ENCODE results near the gene TOP1.

The TOP1 gene

DNA sequence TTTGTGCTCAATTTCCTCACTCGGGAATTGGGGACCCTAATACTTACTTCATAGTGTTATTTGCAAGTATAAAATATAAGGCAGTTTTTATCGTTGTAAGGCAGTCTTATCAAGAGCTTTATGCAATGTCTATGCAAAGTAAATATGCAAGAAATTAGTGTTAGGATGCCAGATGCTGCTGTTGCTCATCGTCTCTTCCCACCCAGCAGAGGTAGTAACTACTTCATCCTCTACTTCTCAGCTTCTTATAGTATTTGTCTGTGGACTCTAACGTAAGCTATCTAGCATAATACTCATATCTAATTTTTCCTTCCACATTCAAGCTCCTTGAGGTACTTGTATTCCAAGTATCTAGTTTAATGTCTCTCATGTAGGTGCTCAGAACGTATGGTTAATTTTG, 120.3 kb downstream of the TOP1 start:
- DNase-seq, result no peak

DNA sequence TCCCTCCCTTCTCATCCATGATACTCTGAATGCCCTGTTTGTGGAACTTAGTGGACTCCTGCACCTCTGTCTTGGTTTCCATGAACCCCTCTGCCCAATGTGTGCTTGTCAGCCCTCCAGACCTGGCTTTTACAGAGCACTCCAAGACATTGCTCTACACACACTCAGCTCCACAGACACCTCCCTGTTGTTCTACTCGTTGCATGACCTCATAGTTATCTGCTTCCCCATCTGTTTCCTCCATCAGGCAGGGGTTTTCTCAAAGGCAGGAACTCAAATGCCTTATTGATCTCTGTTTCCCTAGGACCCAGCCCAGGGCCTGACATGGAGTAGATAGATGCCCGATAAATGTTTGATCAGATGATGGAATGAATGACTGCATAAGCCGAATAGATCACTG, 122.0 kb downstream of the TOP1 start:
- no peak for DNase-seq

DNA sequence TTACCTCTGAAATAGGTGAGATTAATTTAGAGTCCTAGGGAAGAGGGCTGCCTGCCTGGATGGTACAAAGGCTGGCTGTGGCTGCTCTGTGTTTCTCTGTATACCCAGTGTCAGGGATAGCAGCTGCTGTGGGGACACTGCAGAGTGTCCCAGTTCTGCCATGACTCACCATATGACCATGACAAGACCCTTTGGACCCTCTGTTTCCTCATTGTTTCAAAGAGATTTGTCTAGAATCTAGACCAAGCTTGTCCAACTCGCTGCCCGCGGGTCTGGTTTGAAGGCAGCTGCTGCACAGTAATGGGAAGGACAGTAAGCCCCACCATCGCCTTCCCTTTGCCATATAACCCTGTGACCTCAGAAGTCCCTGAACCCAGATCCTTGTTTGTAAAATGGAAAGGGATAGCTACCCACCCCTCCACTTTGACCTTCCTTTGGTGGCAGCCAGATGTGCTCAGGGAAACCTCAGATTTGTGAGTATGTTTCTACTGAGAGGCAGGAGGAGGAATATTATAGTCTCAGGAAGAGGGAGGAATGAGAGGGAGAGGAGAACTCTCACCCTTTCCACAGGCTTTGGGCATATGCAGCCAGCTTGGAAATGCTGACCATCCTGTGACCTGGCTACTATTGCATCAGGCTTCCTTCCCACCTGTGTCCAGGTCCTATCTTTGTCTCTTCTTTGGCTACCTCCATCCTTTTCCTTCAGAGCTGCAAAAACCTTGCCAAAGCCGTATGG, 122.7 kb downstream of the TOP1 start:
- DNase-seq, result no peak

DNA sequence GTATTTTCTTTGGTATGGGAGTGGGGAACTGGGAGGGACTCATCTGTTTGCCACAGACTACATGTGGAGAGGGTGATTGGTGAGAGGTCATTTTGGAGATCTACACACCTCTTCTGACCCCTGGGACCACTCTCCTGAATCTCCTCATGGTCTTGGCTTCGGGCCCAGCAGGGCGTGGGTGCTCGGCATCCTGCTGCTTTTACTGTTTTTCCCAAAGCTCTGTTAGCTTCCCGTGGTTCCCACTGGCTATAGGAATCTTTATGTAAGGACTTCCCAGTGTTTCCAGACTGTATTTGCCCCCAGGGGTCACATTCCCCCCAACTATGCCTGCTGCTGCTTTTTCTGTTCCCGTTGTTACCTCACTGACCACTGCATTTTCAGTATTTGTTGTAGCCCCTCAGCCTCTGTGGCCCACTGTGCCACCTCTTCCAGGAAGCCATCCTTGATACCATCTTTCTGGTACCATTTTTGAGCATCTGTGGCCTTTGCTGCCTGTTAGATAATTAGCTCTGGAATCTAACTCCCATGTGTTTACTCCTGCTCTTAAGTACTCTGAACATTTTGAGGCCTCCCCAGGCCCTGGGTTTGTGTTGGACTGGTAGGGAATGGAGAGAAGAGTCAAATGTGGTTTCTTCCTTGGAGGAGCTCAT, 123.6 kb downstream of the TOP1 start:
- DNase-seq, result no peak

DNA sequence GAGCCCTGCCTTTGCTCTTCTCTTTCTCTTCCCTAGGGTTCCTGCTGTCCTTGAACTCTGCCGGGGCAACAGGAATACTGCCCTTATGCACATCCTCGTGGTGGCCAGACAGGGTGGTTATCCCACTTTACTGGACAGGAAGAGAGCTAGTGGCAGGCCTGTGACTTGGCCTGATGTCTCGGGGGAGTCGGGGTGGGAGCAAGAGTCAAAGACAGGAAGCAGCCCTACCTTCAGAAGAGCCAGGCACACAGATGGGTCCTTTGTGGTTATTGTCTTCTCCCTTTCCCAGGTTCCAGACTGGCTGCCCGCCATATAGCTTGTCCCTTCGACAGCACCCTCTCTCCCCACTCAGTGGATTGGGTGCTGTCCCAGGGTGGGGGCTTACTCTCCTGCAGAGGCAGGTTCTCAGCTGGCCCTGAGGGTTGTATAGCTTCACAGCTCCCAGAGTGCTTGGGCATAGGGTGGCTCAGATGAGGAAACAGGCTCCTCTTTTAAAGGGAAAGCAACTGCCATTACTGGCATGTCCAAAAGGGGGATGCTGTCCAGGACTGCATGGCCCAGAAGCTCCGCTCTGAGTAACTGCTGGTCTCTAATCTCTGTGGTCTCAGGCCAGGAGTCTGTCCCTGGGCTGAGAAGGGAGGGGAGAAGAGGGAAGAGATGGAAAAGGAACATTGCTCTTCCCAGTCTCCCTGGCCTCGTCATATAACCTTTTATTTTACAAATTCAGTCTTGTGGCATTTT, 126.0 kb downstream of the TOP1 start:
- no peak for DNase-seq

DNA sequence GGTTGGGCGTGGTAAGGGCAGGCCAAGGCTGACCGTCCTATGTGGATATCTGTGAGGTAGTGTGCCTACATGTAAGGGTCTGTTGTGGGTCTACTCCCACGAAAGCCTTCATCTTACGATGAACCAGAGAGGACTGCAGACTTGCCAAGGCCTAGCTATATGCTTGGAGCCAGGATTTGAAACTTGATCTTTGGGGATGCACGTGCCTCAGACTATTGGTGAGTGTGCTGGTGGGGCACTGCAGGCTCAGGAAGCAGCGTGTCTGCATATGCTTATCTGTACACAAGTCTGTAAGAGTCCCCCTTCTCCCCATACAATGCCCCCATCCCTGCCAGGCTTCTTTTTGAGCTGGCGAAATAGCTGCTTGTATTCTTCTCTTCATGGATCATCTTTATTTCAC, 126.6 kb downstream of the TOP1 start:
- DNase-seq, result no peak

DNA sequence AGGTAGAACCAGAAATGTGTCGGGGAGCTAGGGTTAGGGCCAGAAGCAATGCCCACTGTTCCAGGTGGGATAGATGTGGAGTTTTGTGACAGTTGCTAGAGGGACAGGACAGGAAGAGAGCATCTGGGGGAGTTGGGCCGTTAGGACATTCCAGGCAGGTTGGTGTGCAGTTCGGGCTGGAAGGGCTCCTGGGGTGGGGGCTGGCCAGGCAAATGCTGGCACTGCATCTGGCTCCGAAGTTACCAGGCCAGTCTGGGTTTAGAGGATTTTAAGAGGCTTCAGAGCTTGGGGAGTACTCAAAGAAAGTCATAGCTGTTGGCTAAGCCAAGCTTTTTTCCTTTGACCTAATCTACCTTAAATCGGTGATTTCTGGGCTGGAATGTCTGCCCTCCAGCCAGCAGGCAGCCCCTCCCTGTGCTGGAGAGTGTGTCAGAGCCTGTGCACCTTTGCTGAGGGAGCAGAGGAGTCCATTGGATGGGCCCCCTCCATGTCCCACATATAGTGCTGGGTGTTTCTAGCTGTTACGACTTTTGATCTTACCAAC, 129.5 kb downstream of the TOP1 start:
- DNase-seq, result no peak

DNA sequence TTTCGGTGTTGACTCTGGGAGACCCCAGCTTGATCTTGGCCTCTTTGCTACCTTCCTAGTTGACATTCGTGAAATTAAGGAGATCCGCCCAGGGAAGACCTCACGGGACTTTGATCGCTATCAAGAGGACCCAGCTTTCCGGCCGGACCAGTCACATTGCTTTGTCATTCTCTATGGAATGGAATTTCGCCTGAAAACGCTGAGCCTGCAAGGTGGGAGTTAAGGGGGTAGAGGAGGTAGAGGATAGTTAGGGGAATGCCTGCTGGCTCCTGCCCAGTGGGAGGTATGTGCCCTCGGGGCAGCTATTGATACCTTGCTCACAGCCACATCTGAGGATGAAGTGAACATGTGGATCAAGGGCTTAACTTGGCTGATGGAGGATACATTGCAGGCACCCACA, 130.9 kb downstream of the TOP1 start:
- DNase-seq, result no peak

DNA sequence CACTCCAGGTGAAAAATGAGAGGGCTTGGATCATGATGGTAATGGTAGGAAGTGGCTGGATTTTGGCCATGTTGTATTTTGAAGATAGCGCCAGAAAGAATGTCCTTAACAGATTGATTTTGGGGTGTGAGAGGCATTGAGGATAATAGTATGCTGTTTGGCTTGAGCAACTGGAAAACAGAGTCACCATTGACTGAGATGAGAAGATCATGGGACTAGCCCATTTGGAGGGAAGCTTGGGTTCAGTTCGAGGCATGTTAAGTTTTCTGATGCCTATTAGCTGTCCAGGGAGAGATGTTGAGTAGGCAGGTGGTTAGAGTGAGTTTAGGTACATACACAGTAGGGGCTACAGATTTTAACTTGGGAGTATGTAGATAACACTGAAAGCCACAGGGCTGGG, 132.1 kb downstream of the TOP1 start:
- DNase-seq, result no peak

DNA sequence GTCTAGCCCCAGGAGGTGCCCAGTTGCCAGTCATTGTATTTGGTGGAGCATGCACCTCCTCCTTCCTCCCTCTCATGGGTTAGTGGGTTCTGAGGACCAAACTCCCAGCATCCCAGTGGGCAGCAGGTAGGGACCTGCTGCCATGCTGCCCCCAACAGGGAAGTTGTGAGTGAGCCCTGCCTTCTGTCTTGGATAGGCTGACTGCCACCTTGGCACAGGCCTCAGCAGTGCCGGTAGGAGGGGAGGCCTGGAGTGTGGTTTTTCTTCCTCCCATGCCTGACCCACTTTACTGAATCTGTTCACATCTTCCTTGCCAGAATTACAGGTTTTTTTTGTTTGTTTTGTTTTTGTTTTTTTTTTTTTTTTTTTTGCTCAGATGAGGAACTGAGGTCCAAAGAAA, 133.3 kb downstream of the TOP1 start:
- no peak for DNase-seq

DNA sequence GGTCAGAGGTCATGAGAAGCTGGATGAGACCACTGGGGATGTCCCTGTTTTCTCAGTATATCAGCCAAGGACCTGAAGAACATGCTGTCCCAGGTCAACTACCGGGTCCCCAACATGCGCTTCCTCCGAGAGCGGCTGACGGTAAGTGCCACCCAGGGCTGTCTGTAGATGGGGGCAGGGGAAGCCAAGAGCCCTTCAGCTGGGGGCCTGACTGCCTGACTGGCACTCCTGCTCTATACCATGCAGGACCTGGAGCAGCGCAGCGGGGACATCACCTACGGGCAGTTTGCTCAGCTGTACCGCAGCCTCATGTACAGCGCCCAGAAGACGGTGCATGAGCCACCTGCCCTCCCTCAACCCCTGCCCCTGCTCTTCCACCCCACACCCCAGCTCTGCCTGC, 133.8 kb downstream of the TOP1 start:
- no peak for DNase-seq

DNA sequence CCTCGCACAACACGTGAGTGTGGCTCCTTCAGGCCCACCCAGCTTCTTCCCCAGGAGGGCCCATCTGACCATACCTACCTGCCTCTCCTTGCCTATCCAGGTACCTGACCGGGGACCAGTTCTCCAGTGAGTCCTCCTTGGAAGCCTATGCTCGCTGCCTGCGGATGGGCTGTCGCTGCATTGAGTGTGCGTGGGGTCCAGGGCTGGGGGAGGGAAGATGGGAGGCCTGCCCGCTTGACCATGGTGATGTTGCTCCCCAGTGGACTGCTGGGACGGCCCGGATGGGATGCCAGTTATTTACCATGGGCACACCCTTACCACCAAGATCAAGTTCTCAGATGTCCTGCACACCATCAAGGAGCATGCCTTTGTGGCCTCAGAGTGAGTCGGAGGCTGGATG, 135.2 kb downstream of the TOP1 start:
- no peak for DNase-seq

DNA sequence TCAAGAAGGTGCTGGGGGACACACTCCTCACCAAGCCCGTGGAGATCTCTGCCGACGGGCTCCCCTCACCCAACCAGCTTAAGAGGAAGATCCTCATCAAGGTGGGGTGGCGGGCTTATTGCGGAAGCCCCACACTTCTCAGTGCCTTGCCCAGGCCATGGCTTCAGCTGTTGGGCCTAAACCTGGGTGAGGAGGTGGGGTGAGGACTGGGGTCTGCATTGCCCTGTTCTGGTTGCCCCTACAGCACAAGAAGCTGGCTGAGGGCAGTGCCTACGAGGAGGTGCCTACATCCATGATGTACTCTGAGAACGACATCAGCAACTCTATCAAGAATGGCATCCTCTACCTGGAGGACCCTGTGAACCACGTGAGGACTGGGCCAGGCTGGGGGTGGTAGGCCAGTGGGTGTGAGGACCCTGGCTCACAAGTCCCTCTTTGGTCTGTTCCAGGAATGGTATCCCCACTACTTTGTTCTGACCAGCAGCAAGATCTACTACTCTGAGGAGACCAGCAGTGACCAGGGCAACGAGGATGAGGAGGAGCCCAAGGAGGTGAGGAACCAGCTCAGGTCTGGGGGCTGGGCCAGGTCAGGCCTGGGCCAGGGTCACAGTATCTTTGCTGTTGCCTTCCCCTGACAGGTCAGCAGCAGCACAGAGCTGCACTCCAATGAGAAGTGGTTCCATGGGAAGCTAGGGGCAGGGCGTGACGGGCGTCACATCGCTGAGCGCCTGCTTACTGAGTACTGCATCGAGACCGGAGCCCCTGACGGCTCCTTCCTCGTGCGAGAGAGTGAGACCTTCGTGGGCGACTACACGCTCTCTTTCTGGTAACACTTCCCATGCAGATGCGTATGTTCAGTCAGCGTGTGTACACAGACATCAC, 136.6 kb downstream of the TOP1 start:
- DNase-seq, result no peak

DNA sequence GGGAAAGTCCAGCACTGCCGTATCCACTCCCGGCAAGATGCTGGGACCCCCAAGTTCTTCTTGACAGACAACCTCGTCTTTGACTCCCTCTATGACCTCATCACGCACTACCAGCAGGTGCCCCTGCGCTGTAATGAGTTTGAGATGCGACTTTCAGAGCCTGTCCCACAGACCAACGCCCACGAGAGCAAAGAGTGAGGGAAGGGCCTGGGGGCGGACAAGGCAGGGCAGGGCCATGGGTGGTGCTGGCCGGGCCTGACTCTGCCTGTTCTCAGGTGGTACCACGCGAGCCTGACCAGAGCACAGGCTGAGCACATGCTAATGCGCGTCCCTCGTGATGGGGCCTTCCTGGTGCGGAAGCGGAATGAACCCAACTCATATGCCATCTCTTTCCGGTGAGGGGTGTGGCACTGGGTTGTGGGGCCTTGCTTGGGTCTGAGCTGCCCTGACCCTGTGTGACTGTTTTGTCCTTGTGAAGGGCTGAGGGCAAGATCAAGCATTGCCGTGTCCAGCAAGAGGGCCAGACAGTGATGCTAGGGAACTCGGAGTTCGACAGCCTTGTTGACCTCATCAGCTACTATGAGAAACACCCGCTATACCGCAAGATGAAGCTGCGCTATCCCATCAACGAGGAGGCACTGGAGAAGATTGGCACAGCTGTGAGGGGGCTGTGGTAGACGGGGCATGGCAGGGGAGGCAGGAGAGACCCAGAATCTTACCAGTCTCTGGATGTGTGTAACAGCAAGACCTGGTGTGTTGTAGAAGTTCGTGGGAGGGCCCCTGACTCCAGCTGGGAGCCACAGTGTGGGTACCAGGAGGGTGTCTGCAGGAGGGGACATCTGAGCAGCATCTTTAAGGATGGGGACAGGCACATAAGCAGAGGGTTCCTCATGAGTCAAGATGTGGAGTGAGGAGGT, 137.8 kb downstream of the TOP1 start:
- DNase-seq, result peak; percentile 55

DNA sequence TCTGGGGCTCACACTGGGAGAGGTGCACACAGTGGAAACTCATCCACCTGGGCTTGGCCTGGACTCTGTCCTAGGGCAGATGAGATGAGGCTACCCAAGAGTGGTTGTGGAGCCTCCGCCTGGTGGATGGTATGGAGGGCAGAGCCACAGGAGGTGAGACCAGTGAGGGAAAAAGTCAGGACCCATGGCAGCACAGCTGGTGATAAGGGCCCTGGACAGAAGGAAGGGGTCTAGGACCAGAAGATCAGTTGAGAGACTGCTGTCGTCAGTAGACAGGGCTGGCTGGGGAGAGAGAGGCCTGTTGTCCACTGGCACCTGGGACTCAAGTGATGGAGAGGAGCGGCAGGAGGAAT, 138.5 kb downstream of the TOP1 start:
- DNase-seq, result peak; percentile 60

DNA sequence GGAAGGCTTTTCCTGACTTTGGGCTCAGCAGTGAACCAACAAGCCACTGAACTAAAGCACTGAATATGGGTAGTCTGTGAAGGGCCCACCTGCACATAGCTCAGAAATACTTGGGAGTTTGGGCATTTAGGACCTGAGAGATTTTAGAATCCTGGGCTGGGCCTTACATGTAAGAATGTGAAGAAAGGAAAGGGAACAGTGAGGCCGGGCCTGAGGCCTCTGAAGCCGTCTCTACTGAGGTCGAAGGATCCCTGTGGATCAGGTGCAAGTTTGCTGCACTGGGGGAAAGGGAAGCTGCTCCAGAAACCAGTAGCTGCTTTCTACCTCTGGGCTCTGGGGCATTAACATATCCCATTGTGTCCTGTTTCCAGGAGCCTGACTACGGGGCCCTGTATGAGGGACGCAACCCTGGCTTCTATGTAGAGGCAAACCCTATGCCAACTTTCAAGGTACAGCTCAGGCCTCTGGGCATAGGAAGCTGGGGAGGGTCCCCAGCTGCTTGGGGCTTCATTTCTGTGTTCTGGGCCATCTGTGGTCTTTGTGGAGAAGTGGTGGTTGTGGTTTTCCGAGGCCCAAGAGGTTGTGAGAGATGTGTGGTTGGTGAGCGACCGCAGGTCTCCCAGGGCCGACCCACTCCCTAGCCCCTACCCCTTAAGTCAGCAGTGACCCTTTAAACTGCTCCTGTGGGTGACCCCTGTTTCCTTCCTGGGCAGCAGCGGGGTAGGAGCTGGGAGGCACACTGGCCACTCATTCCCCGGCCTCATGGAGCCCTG, 139.0 kb downstream of the TOP1 start:
- peak; percentile 39 for DNase-seq

DNA sequence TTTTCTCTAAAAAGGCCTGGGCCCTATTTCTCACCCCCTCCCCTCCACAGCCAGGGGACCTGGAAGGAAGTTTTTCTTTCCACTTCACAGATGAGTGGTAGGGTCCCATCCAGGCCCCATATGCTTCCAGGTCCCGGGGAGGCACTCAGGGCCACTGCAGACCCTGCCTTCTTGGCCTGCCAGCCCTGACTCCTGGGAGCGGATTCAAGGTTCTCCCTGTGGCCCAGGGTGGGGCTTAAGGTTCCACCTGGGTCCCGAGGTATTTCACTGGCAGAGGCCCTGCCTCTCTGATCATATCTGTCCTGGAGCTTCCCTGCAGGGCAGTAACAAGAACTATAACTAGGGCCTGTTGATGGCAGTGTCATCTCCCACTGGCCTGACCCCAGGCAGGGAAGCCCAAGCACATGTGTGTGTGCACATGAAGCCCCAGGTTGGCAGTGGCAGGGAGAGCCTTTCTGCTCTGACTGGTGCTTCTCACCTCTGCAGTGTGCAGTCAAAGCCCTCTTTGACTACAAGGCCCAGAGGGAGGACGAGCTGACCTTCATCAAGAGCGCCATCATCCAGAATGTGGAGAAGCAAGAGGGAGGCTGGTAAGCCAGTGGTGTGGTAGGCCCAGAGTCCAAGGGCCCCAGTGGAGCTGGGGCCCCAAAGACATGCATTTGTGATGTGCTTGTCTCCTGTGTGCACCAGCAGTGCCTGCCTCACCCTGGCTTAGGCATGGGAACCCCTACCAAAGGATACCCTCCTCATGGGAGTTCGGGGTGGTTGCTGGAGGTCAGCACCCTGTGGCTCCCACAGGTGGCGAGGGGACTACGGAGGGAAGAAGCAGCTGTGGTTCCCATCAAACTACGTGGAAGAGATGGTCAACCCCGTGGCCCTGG, 139.9 kb downstream of the TOP1 start:
- DNase-seq, result peak; percentile 56

DNA sequence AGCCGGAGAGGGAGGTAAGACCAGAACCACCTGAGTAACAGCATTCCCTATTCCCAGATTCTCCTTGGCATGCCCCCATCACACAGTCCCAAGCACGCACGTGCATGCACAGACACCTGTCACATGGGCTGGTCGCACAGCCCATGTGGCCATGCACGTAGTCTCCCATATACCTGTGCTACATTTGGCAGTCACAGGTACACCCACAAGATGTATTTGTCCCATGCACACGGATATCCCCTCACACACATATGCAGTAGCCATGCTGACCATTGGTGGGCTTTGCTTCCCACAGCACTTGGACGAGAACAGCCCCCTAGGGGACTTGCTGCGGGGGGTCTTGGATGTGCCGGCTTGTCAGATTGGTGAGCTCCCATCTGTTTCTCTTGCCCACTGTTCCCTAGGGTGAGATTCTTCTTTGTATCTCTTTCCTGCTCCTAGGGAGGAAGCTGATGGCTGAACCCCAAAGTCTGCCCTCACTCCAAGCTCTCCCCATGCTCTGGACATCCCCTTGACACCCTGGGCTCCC, 140.6 kb downstream of the TOP1 start:
- no peak for DNase-seq

DNA sequence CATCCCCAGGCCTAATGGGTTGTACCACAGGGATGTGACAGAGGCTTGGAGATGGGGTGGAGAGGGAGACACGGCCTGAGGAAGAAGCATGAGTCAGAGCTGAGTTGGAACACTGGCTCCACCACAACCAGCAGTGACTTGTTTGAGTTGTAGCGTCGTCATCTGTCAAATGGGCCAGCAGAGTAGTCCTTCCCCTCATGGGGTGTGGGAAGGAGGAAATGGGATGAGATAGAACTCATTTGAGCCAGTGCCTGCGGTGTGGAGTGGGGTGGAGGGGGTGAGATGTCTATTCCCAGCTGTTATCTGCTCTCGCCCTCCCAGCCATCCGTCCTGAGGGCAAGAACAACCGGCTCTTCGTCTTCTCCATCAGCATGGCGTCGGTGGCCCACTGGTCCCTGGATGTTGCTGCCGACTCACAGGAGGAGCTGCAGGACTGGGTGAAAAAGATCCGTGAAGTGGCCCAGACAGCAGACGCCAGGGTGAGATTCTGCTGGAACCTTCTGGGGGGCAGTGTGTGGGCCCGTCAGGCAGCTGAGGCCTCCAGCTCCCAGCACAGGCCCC, 141.2 kb downstream of the TOP1 start:
- DNase-seq, result peak; percentile 43
